ENCODE results near the gene TXNRD2. TPM values are rescaled to one million over a fixed set of nuclear protein-coding genes. Genes with fewer than 3 reads are reported as not detected.
A peak's percentile ranks its signal among the peaks of the same experiment; 100 is the strongest.

TXNRD2 gene
- polyA plus RNA-seq, 1 donor from 2014 or later: 4.1 TPM

- Histone ChIP-seq H3K27ac (ENCODE audit: low read length) (no peak overlapping the region), H3K4me2 (ENCODE audit: low read length) (no peak overlapping the region), H3K4me3 (ENCODE audit: low read length) (peak overlapping the region; percentile 99), H3K9me3 (ENCODE audit: low read length) (no peaks in the 10 kb centered on the region), H3K9ac (ENCODE audit: low read length) (peak overlapping the region; percentile 94), H3K27me3 (ENCODE audit: insufficient read depth, low read depth, low read length) (no peaks in the 10 kb centered on the region), H3K79me2 (replicated peaks; ENCODE audit: insufficient read depth, low read length) (peaks cover 32% of the 10 kb centered on the region), H3F3A (ENCODE audit: insufficient read depth, low read length, poor library complexity, severe bottlenecking) (no peaks in the 10 kb centered on the region), H4K20me1 (ENCODE audit: insufficient read depth) (no peaks in the 10 kb centered on the region), H2AFZ (ENCODE audit: low read depth, low read length) (no peak overlapping the region), H3K9me2 (ENCODE audit: insufficient read depth, low read length) (no peaks in the 10 kb centered on the region), H3K36me3 (ENCODE audit: insufficient read depth, low read length) (no peaks in the 10 kb centered on the region)
- TF ChIP-seq REST (IDR thresholded peaks at IDR 0.05; ENCODE audit: borderline replicate concordance): no peak
- TF ChIP-seq POLR2AphosphoS5 (IDR thresholded peaks at IDR 0.05): no peak
- no peak for TF ChIP-seq RAD21 (conservative IDR thresholded peaks at IDR 0.05)
- no peak for TF ChIP-seq TAF1 (IDR thresholded peaks at IDR 0.05; ENCODE audit: low read depth)
- no peak for TF ChIP-seq CTCF (IDR thresholded peaks at IDR 0.05; ENCODE audit: poor library complexity, severe bottlenecking)
- no peak for TF ChIP-seq MXI1 (conservative IDR thresholded peaks at IDR 0.05; ENCODE audit: poor library complexity, severe bottlenecking)
- TF ChIP-seq EZH2 (IDR thresholded peaks at IDR 0.05; ENCODE audit: borderline replicate concordance, insufficient read depth, low read length, poor library complexity, severe bottlenecking): no peak
- no peak for TF ChIP-seq SMC3 (conservative IDR thresholded peaks at IDR 0.05; ENCODE audit: poor library complexity)
- TF ChIP-seq EP300 (conservative IDR thresholded peaks at IDR 0.05; ENCODE audit: poor library complexity, severe bottlenecking): no peak
These were observed 89.3 kb downstream of the TXNRD2 start for GRCh38 chr22:19852177-19852781.

GRCh38 chr22:19851291-19852176 is 90.1 kb downstream of the TXNRD2 start:
- Histone ChIP-seq H3K79me2 (replicated peaks; ENCODE audit: insufficient read depth, low read length) (peaks cover 32% of the 10 kb centered on the region), H3K27me3 (ENCODE audit: insufficient read depth, low read depth, low read length) (no peaks in the 10 kb centered on the region), H2AFZ (ENCODE audit: low read depth, low read length) (no peak overlapping the region), H3K27ac (ENCODE audit: low read length) (no peak overlapping the region), H3K9me2 (ENCODE audit: insufficient read depth, low read length) (no peaks in the 10 kb centered on the region), H3K36me3 (ENCODE audit: insufficient read depth, low read length) (no peaks in the 10 kb centered on the region), H3K4me3 (ENCODE audit: low read length) (no peak overlapping the region), H4K20me1 (ENCODE audit: insufficient read depth) (no peaks in the 10 kb centered on the region), H3F3A (ENCODE audit: insufficient read depth, low read length, poor library complexity, severe bottlenecking) (no peaks in the 10 kb centered on the region), H3K9me3 (ENCODE audit: low read length) (no peaks in the 10 kb centered on the region), H3K9ac (ENCODE audit: low read length) (no peak overlapping the region), H3K4me2 (ENCODE audit: low read length) (no peak overlapping the region)
- TF ChIP-seq EZH2 (IDR thresholded peaks at IDR 0.05; ENCODE audit: borderline replicate concordance, insufficient read depth, low read length, poor library complexity, severe bottlenecking): no peak
- no peak for TF ChIP-seq REST (IDR thresholded peaks at IDR 0.05; ENCODE audit: borderline replicate concordance)
- no peak for TF ChIP-seq SMC3 (conservative IDR thresholded peaks at IDR 0.05; ENCODE audit: poor library complexity)
- no peak for TF ChIP-seq EP300 (conservative IDR thresholded peaks at IDR 0.05; ENCODE audit: poor library complexity, severe bottlenecking)
- no peak for TF ChIP-seq RAD21 (conservative IDR thresholded peaks at IDR 0.05)
- no peak for TF ChIP-seq MXI1 (conservative IDR thresholded peaks at IDR 0.05; ENCODE audit: poor library complexity, severe bottlenecking)
- no peak for TF ChIP-seq CTCF (IDR thresholded peaks at IDR 0.05; ENCODE audit: poor library complexity, severe bottlenecking)
- TF ChIP-seq POLR2AphosphoS5 (IDR thresholded peaks at IDR 0.05): no peak
- no peak for TF ChIP-seq TAF1 (IDR thresholded peaks at IDR 0.05; ENCODE audit: low read depth)
